ENCODE data around the gene PLEKHS1.

DNA sequence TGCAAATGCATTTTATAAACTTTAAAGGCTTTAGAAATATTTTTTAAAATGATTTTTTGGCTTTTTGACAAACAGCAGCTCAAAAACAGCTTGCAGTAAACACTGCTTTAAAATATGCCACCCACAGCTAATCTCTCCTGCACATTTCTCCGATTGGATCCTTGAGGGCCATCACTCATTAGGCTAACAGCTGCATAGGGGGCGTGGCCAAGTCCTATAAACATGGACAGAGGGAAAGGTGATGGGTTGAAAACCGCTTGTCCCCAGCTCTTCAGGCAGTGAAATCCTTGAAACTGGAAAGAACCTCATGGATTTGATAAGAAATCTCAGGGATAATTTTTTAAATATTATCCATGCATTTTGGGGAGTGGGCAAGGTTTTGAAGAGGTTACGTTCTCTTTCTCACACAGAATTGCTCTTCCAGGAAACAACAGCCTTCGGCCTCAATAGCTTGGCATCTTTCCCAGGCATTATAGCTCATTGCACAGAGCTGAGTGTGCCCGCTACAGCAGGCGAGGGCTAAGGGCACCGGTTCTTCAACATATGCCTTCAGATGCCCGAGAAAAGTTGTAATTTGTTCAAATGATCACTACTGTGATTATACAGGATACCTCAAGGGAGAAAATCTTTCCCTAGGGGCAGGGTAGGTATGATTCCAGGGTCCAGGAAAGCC is 1.7 kb downstream of the PLEKHS1 start:
- TF ChIP-seq POLR2A (IDR thresholded peaks at IDR 0.05) = no peak
- TF ChIP-seq, protein P1, sequence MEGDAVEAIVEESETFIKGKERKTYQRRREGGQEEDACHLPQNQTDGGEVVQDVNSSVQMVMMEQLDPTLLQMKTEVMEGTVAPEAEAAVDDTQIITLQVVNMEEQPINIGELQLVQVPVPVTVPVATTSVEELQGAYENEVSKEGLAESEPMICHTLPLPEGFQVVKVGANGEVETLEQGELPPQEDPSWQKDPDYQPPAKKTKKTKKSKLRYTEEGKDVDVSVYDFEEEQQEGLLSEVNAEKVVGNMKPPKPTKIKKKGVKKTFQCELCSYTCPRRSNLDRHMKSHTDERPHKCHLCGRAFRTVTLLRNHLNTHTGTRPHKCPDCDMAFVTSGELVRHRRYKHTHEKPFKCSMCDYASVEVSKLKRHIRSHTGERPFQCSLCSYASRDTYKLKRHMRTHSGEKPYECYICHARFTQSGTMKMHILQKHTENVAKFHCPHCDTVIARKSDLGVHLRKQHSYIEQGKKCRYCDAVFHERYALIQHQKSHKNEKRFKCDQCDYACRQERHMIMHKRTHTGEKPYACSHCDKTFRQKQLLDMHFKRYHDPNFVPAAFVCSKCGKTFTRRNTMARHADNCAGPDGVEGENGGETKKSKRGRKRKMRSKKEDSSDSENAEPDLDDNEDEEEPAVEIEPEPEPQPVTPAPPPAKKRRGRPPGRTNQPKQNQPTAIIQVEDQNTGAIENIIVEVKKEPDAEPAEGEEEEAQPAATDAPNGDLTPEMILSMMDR (IDR thresholded peaks at IDR 0.05) = no peak
